ENCODE results near the gene POU6F2. TPM values are rescaled to one million over a fixed set of nuclear protein-coding genes. Genes with fewer than 3 reads are reported as not detected.

Gene POU6F2
- polyA plus RNA-seq, 1 experiment: not detected

DNA sequence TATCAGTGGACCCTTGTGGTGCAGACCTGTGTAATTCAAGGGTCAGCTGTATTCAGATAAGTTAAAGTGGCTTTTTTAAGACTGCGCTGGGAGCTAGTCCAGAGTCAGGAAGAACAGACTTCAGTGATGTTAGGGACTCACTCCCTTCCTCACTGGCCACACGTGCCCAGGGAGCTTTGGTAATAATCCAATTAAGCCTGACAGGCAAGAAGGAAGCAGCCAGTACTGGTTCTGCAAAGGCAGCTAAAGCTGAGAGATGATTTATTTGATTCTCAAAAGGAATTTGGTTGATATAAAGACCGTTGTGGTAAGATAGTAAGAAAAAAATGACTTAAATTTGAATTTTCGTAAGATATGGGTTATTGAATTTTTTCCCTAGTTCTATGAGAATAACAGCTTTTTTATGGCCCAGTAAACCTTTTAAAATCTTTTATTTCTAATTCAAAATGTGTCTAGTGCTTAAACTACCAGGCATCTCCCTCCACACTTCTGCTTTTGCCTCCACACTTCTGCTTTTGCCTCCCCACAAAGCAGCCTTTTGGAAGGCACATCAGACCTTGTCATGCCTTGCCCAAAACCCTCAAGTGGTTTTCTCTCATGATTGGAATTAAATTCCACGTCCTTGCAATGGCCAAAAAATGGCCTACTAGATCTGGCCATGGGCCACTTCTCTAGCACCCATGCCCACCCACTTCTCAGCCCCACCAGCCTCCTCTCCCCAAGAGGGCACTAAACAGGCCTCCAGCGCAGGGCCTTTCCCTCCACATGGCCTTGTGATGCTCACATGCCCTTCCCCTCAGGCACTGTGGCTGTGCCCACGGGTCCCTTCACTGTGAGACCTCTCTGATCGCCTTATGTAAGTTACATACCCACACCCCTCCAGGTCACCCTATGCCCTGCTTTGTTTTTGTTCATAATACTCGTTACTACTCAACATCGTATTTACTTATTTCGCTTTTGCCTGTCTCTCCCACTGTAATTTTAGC is 92.5 kb downstream of the POU6F2 start:
- no peaks in the 10 kb centered on the region for H3K36me3 ChIP-seq (ENCODE audit: control insufficient read depth, insufficient read depth, low read length)
- ChIA-PET POLR2A (no interaction called here), CTCF (interaction anchor here (0.6 to 0.8 kb wide), 2 partner anchors 190 to 386 kb away, joined by 3 read pairs; no protein-coding TSS in a partner anchor)
- H3K27me3 ChIP-seq (ENCODE audit: control insufficient read depth, insufficient read depth, low read length): no peaks in the 10 kb centered on the region
- no peak overlapping the region for H3K4me3 ChIP-seq (ENCODE audit: low read depth, low read length)
- no peak for TF ChIP-seq CTCF (IDR thresholded peaks at IDR 0.05; ENCODE audit: insufficient read depth, low read depth, low read length)
- DNase-seq (ENCODE audit: low read depth): no peak

- TF ChIP-seq CTCF (IDR thresholded peaks at IDR 0.05; ENCODE audit: insufficient read depth, low read depth, low read length): no peak
- H3K36me3 ChIP-seq (ENCODE audit: control insufficient read depth, insufficient read depth, low read length): no peaks in the 10 kb centered on the region
- H3K27me3 ChIP-seq (ENCODE audit: control insufficient read depth, insufficient read depth, low read length): no peaks in the 10 kb centered on the region
- ChIA-PET CTCF (interaction anchor here (0.8 kb wide), 1 partner anchor 385 kb away, joined by 3 read pairs; no protein-coding TSS in a partner anchor), POLR2A (no interaction called here)
- H3K4me3 ChIP-seq (ENCODE audit: low read depth, low read length): no peak overlapping the region
- no peak for DNase-seq (ENCODE audit: low read depth)
These were observed 93.4 kb downstream of the POU6F2 start for GRCh38 chr7:39071116-39071515.

GRCh38 chr7:39073432-39073831 is 95.7 kb downstream of the POU6F2 start:
- H3K4me3 ChIP-seq (ENCODE audit: low read depth, low read length): no peak overlapping the region
- H3K36me3 ChIP-seq (ENCODE audit: control insufficient read depth, insufficient read depth, low read length): no peaks in the 10 kb centered on the region
- POLR2A ChIA-PET: no interaction called here
- CTCF ChIA-PET: interaction anchor here (1.3 to 1.6 kb wide), 2 partner anchors 248 to 447 kb away, joined by 3 read pairs; no protein-coding TSS in a partner anchor
- H3K27me3 ChIP-seq (ENCODE audit: control insufficient read depth, insufficient read depth, low read length): no peaks in the 10 kb centered on the region
- TF ChIP-seq CTCF (IDR thresholded peaks at IDR 0.05; ENCODE audit: insufficient read depth, low read depth, low read length): no peak
- no peak for DNase-seq (ENCODE audit: low read depth)

DNA sequence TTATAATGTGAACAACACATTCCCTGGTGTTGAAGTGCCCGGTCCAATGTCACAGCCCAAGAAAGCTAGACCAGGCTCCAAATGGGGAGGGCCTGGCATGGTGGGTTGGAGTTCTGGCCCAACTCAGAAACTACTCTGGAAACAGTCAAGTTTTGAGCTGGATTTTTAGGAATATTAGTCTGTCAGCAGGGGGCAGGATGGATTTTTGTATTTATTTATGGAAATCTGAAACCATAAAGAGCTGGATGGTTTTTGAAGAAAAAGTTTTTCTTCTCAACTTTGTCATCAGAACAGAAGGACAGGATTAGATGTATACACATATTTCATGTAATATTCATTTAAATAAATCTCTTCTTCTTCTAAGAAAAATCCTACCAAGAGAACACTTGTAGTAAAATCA is 97.5 kb downstream of the POU6F2 start:
- ChIA-PET CTCF (interaction anchor here (0.8 to 3.2 kb wide), 7 partner anchors 9 to 392 kb away, joined by 3 to 12 read pairs (median 4); no protein-coding TSS in a partner anchor), POLR2A (no interaction called here)
- no peak for DNase-seq (ENCODE audit: low read depth)
- H3K36me3 ChIP-seq (ENCODE audit: control insufficient read depth, insufficient read depth, low read length): no peaks in the 10 kb centered on the region
- TF ChIP-seq CTCF (IDR thresholded peaks at IDR 0.05; ENCODE audit: insufficient read depth, low read depth, low read length): 0 out of 2 replicates have a peak, but pooled peaks have one; percentile 7
- no peak overlapping the region for H3K4me3 ChIP-seq (ENCODE audit: low read depth, low read length)
- no peaks in the 10 kb centered on the region for H3K27me3 ChIP-seq (ENCODE audit: control insufficient read depth, insufficient read depth, low read length)

GRCh38 chr7:39083781-39084180 is 106.1 kb downstream of the POU6F2 start:
- no peak for DNase-seq (ENCODE audit: low read depth)
- Histone ChIP-seq H3K27me3 (ENCODE audit: control insufficient read depth, insufficient read depth, low read length) (peaks cover 4% of the 10 kb centered on the region; the same call in 1 of the 2 replicates), H3K36me3 (ENCODE audit: control insufficient read depth, insufficient read depth, low read length) (no peaks in the 10 kb centered on the region), H3K4me3 (ENCODE audit: low read depth, low read length) (no peak overlapping the region)
- TF ChIP-seq CTCF (IDR thresholded peaks at IDR 0.05; ENCODE audit: insufficient read depth, low read depth, low read length): no peak
- ChIA-PET POLR2A (no interaction called here), CTCF (no interaction called here)

Measured in BJ (cell line).